K562 (cell line): ENCODE data around the gene TMEM19. TPM values are rescaled to one million over a fixed set of nuclear protein-coding genes. Genes with fewer than 3 reads are reported as not detected.
A peak's percentile ranks its signal among the peaks of the same experiment; 100 is the strongest.

Experiments
- ATF7 ChIP-seq: fragments of 450-650 bp; IDR thresholded peaks from 2 replicates; pipeline ENCODE4 v1.7.1; 2014; ENCODE audit warnings: mild to moderate bottlenecking, moderate library complexity
- CHCHD3 ChIP-seq: fragments of 250-450 bp; sonication (Bioruptor Pico); IDR thresholded peaks from 2 replicates; pipeline ENCODE4 v2.1.2; 2022; ENCODE audit warnings: mild to moderate bottlenecking
- GTF2F1 ChIP-seq: IDR thresholded peaks from 2 replicates; pipeline ENCODE4 v1.6.1; 2011; ENCODE audit warnings: low read depth, low read length, improper control_type of control experiment
- NONO ChIP-seq, 2 experiments: fragments of 200-400 bp in 1 of 2; fragments of 450-650 bp in 1 of 2; formaldehyde crosslinking in 1 of 2; IDR thresholded peaks; 2 replicates each; pipeline ENCODE4 v1.6.1; 2017; ENCODE audit warnings: low read depth in 2 of 2, mild to moderate bottlenecking in 2 of 2, moderate library complexity in 2 of 2, low read length in 1 of 2
- TAF15 ChIP-seq: fragments of 200-400 bp; formaldehyde crosslinking; IDR thresholded peaks from 2 replicates; pipeline ENCODE4 v1.6.1; 2017; ENCODE audit warnings: mild to moderate bottlenecking, low read depth, low read length, moderate library complexity
- TAF7 ChIP-seq: fragments of 450-650 bp; IDR thresholded peaks from 2 replicates; pipeline ENCODE4 v1.6.1; 2016; ENCODE audit warnings: missing genetic modification characterization, missing compliant biosample characterization
- TCF7 ChIP-seq: sonication (generic); IDR thresholded peaks from 2 replicates; pipeline ENCODE4 v1.6.1; 2016; ENCODE audit warnings: antibody characterized with exemption, borderline replicate concordance
- ZNF644 ChIP-seq: fragments of 200-800 bp; sonication (Bioruptor generic); IDR thresholded peaks from 2 replicates; pipeline ENCODE4 v1.6.1; 2016; ENCODE audit warnings: low read depth, missing genetic modification characterization, missing compliant biosample characterization
- polyA plus RNA-seq, 8 experiments: library from polyadenylated mRNA; depleted of rRNA in 4 of 8; stranded (reverse) in 5 of 8; unstranded in 3 of 8; fragments of >200 nt; fragmentation: Nextera tagmentation in 2 of 8; fragmentation: Illumina TruSeq in 1 of 8; extraction: Ambion mirVana in 2 of 8; extraction: Trizol in 1 of 8; gene quantifications; 2 replicates each; pipeline versions ENCODE4 v1.2.1 to v1.2.3, GENCODE V29; 2011 to 2014; ENCODE audit warnings: inconsistent platforms in 1 of 8, missing spikeins in 1 of 8
- total RNA-seq, 7 experiments: library from RNA; depleted of rRNA in 6 of 7; stranded (reverse); fragments of >200 nt in 6 of 7; fragmentation: Illumina TruSeq in 2 of 7; extraction: Trizol in 2 of 7; gene quantifications; 2 replicates each; pipeline versions ENCODE4 v1.2.1 to v1.2.3, GENCODE V29; 2011 to 2021; ENCODE audit warnings: low replicate concordance in 1 of 7
- TF ChIP-seq, protein P1 (sequence below), 2 experiments: fragments of 450-650 bp; IDR thresholded peaks; 2 replicates each; pipeline ENCODE4 v1.6.1; 2018; ENCODE audit warnings: mild to moderate bottlenecking in 2 of 2, low read depth in 1 of 2; ENCODE audit not compliant: partially characterized antibody in 2 of 2
- TF ChIP-seq, protein P2 (sequence below): fragments of 450-650 bp; formaldehyde crosslinking; conservative IDR thresholded peaks from 2 replicates; pipeline ENCODE4 v1.4.0; 2022; ENCODE audit warnings: mild to moderate bottlenecking, missing genetic modification characterization
- TF ChIP-seq, protein P3 (sequence below), 3 experiments: fragments of 200-800 bp in 1 of 3; fragments of 250-450 bp in 1 of 3; fragments of 450-650 bp in 1 of 3; sonication (Bioruptor Pico) in 1 of 3; sonication (Bioruptor generic) in 1 of 3; formaldehyde crosslinking in 1 of 3; IDR thresholded peaks; 2 replicates each; pipeline versions ENCODE4 v1.6.1 to v1.8.0; 2016 to 2022; ENCODE audit warnings: mild to moderate bottlenecking in 2 of 3, missing genetic modification characterization in 2 of 3, missing compliant biosample characterization in 1 of 3, moderate library complexity in 1 of 3
- TF ChIP-seq, protein P4 (sequence below): fragments of 450-650 bp; formaldehyde crosslinking; IDR thresholded peaks from 2 replicates; pipeline ENCODE4 v1.4.0; 2020; ENCODE audit warnings: mild to moderate bottlenecking
- TF ChIP-seq, protein P5 (sequence below): sonication (generic); formaldehyde crosslinking; IDR thresholded peaks from 2 replicates; pipeline ENCODE4 v1.8.1; 2023; ENCODE audit warnings: mild to moderate bottlenecking, missing genetic modification reagents

TMEM19 gene
- total and polyA plus RNA-seq, 9 of the 15 experiments (the other 6 are each of a cell fraction or from before 2014, with no cell fraction given), result 8.2 to 24.2 (median 17.2) TPM

DNA sequence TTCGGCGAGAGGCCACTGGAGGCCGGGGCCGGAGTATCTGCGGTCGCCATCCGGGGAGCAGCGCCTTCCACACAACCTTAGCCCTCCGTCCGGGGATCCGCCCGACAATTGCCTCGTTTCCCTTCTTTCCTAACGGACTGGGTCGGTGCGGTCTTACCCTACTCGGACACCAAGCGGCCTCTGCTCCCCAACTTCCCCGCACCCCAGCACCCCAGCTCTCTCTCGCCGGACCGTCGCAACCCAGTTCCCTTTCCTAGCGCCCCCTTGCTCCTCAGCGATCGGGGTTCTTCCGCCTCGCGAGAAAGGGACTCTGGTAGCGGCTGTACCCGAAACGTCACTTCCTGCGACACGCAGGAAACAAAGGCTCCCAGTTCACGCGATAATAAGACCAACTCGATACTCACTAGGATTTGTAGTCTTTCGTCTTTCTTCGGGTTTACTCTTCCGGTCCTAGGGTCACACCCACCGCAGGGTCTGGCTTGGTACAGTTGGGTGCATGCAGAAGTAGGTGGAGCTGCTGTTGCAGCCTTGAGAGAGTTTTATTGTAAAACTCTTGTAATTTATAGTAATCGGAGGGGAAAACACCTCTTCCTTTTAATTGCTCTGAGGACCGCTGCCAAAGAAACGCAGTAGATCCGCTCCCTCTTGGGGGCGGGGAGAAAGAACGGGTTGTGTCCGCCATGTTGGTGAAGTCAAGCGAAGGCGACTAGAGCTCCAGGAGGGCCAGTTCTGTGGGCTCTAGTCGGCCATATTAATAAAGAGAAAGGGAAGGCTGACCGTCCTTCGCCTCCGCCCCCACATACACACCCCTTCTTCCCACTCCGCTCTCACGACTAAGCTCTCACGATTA is 22.1 kb upstream of the TMEM19 start, which contains the start of the genes THAP2 and ZFC3H1 (continued):
- TF ChIP-seq, protein P1, sequence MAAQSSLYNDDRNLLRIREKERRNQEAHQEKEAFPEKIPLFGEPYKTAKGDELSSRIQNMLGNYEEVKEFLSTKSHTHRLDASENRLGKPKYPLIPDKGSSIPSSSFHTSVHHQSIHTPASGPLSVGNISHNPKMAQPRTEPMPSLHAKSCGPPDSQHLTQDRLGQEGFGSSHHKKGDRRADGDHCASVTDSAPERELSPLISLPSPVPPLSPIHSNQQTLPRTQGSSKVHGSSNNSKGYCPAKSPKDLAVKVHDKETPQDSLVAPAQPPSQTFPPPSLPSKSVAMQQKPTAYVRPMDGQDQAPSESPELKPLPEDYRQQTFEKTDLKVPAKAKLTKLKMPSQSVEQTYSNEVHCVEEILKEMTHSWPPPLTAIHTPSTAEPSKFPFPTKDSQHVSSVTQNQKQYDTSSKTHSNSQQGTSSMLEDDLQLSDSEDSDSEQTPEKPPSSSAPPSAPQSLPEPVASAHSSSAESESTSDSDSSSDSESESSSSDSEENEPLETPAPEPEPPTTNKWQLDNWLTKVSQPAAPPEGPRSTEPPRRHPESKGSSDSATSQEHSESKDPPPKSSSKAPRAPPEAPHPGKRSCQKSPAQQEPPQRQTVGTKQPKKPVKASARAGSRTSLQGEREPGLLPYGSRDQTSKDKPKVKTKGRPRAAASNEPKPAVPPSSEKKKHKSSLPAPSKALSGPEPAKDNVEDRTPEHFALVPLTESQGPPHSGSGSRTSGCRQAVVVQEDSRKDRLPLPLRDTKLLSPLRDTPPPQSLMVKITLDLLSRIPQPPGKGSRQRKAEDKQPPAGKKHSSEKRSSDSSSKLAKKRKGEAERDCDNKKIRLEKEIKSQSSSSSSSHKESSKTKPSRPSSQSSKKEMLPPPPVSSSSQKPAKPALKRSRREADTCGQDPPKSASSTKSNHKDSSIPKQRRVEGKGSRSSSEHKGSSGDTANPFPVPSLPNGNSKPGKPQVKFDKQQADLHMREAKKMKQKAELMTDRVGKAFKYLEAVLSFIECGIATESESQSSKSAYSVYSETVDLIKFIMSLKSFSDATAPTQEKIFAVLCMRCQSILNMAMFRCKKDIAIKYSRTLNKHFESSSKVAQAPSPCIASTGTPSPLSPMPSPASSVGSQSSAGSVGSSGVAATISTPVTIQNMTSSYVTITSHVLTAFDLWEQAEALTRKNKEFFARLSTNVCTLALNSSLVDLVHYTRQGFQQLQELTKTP (IDR thresholded peaks at IDR 0.05; ENCODE audit: low read depth in 1 of 2, partially characterized antibody in 2 of 2), result peak; percentile 19 to 92
- no peak for TF ChIP-seq NONO (IDR thresholded peaks at IDR 0.05; ENCODE audit: low read depth in 2 of 2, low read length in 1 of 2)
- TF ChIP-seq TAF7, result 0 out of 2 replicates have a peak, but pooled peaks have one; percentile 49
- TF ChIP-seq, protein P2, sequence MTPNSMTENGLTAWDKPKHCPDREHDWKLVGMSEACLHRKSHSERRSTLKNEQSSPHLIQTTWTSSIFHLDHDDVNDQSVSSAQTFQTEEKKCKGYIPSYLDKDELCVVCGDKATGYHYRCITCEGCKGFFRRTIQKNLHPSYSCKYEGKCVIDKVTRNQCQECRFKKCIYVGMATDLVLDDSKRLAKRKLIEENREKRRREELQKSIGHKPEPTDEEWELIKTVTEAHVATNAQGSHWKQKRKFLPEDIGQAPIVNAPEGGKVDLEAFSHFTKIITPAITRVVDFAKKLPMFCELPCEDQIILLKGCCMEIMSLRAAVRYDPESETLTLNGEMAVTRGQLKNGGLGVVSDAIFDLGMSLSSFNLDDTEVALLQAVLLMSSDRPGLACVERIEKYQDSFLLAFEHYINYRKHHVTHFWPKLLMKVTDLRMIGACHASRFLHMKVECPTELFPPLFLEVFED (CRISPR knock-in tag), result no peak
- TF ChIP-seq, protein P3, sequence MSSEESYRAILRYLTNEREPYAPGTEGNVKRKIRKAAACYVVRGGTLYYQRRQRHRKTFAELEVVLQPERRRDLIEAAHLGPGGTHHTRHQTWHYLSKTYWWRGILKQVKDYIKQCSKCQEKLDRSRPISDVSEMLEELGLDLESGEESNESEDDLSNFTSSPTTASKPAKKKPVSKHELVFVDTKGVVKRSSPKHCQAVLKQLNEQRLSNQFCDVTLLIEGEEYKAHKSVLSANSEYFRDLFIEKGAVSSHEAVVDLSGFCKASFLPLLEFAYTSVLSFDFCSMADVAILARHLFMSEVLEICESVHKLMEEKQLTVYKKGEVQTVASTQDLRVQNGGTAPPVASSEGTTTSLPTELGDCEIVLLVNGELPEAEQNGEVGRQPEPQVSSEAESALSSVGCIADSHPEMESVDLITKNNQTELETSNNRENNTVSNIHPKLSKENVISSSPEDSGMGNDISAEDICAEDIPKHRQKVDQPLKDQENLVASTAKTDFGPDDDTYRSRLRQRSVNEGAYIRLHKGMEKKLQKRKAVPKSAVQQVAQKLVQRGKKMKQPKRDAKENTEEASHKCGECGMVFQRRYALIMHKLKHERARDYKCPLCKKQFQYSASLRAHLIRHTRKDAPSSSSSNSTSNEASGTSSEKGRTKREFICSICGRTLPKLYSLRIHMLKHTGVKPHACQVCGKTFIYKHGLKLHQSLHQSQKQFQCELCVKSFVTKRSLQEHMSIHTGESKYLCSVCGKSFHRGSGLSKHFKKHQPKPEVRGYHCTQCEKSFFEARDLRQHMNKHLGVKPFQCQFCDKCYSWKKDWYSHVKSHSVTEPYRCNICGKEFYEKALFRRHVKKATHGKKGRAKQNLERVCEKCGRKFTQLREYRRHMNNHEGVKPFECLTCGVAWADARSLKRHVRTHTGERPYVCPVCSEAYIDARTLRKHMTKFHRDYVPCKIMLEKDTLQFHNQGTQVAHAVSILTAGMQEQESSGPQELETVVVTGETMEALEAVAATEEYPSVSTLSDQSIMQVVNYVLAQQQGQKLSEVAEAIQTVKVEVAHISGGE (CRISPR knock-in tag; IDR thresholded peaks at IDR 0.05), result peak; percentile 82 to 98 (median 94); a peak in 5 of 6 replicates
- no peak for TF ChIP-seq CHCHD3
- peak; percentile 23; the same call in 1 of the 2 replicates for TF ChIP-seq TCF7
- TF ChIP-seq ZNF644 (tag), result peak; percentile 91; the same call in 1 of the 2 replicates
- TF ChIP-seq GTF2F1, result no peak; the same call in 1 of the 2 replicates
- TF ChIP-seq, protein P4, sequence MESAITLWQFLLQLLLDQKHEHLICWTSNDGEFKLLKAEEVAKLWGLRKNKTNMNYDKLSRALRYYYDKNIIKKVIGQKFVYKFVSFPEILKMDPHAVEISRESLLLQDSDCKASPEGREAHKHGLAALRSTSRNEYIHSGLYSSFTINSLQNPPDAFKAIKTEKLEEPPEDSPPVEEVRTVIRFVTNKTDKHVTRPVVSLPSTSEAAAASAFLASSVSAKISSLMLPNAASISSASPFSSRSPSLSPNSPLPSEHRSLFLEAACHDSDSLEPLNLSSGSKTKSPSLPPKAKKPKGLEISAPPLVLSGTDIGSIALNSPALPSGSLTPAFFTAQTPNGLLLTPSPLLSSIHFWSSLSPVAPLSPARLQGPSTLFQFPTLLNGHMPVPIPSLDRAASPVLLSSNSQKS, result no peak
- no peak for TF ChIP-seq TAF15
- TF ChIP-seq, protein P5, sequence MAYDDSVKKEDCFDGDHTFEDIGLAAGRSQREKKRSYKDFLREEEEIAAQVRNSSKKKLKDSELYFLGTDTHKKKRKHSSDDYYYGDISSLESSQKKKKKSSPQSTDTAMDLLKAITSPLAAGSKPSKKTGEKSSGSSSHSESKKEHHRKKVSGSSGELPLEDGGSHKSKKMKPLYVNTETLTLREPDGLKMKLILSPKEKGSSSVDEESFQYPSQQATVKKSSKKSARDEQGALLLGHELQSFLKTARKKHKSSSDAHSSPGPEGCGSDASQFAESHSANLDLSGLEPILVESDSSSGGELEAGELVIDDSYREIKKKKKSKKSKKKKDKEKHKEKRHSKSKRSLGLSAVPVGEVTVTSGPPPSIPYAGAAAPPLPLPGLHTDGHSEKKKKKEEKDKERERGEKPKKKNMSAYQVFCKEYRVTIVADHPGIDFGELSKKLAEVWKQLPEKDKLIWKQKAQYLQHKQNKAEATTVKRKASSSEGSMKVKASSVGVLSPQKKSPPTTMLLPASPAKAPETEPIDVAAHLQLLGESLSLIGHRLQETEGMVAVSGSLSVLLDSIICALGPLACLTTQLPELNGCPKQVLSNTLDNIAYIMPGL (CRISPR knock-in tag), result peak; percentile 12; the same call in 1 of the 2 replicates
- peak; percentile 71; the same call in 1 of the 2 replicates for TF ChIP-seq ATF7
